Fibroblast of pulmonary artery (primary cell): ENCODE measurements around the gene CEACAM6.

Source experiments
- DNase-seq: peaks from one replicate; pipeline ENCODE4 v3.0.0-alpha.2; 2010; ENCODE audit warnings: low read depth
- H3K4me3 ChIP-seq: replicated peaks from 2 replicates; pipeline ENCODE4 v1.5.1; 2011; ENCODE audit warnings: low read depth, mild to moderate bottlenecking, control low read depth, low read length, moderate library complexity
- CTCF ChIP-seq: IDR thresholded peaks from 2 replicates; pipeline ENCODE4 v1.5.1; 2011; ENCODE audit warnings: mild to moderate bottlenecking, control low read depth, low read length, inconsistent platforms; ENCODE audit errors: missing control alignments

Gene CEACAM6

GRCh38 chr19:41711376-41712261, 43.7 kb upstream of the CEACAM6 start:
- no peak for DNase-seq
- H3K4me3 ChIP-seq: no peak overlapping the region
- TF ChIP-seq CTCF: no peak

DNA sequence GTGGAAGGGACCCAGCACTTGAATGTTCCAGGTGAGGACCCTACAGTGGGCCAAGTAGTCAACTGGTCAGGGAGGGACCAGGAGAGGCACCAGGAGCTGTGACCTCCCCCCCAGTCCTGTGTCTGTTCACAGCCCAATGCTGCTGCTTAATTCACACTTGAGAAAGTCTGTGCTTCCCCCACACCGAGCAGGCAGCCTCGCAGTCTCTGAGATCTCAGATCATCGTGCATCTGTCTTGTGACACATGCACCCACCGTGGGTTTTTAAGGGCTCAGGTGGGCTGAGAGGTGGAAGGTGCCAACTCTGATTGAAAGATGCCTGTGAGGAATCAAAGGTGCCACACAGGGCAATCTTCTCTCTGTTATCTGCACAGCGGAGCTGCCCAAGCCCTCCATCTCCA, 40.7 kb upstream of the CEACAM6 start:
- DNase-seq: no peak
- no peak overlapping the region for H3K4me3 ChIP-seq
- no peak for TF ChIP-seq CTCF

DNA sequence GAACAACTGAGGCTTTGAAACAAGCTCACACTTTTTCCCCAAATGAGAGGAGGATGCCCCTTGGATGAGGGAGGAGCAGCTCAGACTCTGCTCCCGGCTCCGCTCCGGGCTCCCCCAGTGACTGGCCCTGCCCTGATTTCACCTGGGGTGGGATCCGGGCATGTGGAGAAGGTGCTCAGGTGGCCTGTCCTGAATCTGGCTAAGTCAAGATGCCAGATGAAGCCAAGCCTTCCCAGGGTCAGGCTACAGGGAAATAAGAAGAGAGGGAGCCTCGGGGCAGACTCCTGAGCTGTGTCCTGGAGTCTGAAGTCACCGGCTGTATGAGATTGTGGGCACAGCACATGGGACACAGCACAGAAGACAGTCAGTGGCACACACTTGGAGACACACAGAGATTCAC, 36.6 kb upstream of the CEACAM6 start:
- H3K4me3 ChIP-seq: no peak overlapping the region
- no peak for DNase-seq
- no peak for TF ChIP-seq CTCF

- no peak overlapping the region for H3K4me3 ChIP-seq
- DNase-seq: no peak
- no peak for TF ChIP-seq CTCF
These were observed 35.2 kb upstream of the CEACAM6 start for GRCh38 chr19:41720103-41720502.

- no peak for TF ChIP-seq CTCF
- DNase-seq: no peak
- no peak overlapping the region for H3K4me3 ChIP-seq
These were observed 28.8 kb upstream of the CEACAM6 start for GRCh38 chr19:41726493-41726892.

- no peak overlapping the region for H3K4me3 ChIP-seq
- DNase-seq: no peak
- no peak for TF ChIP-seq CTCF
These were observed 21.2 kb upstream of the CEACAM6 start for GRCh38 chr19:41734156-41734555.

GRCh38 chr19:41734585-41734984, 20.7 kb upstream of the CEACAM6 start:
- DNase-seq: no peak
- no peak overlapping the region for H3K4me3 ChIP-seq
- no peak for TF ChIP-seq CTCF
